PFSK-1 (cell line): ENCODE data around the gene INSIG1.

Experiments
- POLR2AphosphoS5 ChIP-seq: IDR thresholded peaks from 2 replicates; pipeline ENCODE4 v1.6.1; 2012; ENCODE audit warnings: low read depth, mild to moderate bottlenecking, control low read depth, low read length, moderate library complexity
- REST ChIP-seq, 2 experiments: IDR thresholded peaks; 2 replicates each; pipeline versions ENCODE4 v1.6.1 to v1.8.0; 2011 to 2012; ENCODE audit warnings: low read depth in 2 of 2, low read length in 2 of 2, control low read depth in 1 of 2, inconsistent platforms in 1 of 2, mild to moderate bottlenecking in 1 of 2, moderate library complexity in 1 of 2; ENCODE audit not compliant: insufficient read depth in 1 of 2
- SIN3A ChIP-seq: IDR thresholded peaks from 2 replicates; pipeline ENCODE4 v1.6.1; 2012; ENCODE audit warnings: mild to moderate bottlenecking, low read length, moderate library complexity, borderline replicate concordance; ENCODE audit not compliant: insufficient read depth

GRCh38 chr7:155343661-155344121, 46.0 kb downstream of the INSIG1 start:
- no peak for TF ChIP-seq SIN3A
- TF ChIP-seq REST (IDR thresholded peaks at IDR 0.05; ENCODE audit: insufficient read depth in 1 of 2, low read depth in 2 of 2, low read length in 2 of 2) = no peak
- TF ChIP-seq POLR2AphosphoS5 = no peak
